Measurements from ENCODE around the gene KCNQ2.
A peak's percentile ranks its signal among the peaks of the same experiment; 100 is the strongest.

Gene KCNQ2

GRCh38 chr20:63432577-63433325 is 39.7 kb downstream of the KCNQ2 start:
- no peak for DNase-seq

GRCh38 chr20:63431944-63432343 is 40.5 kb downstream of the KCNQ2 start:
- DNase-seq = no peak

- DNase-seq = no peak
These were observed 41.6 kb downstream of the KCNQ2 start for GRCh38 chr20:63430891-63431290.

GRCh38 chr20:63429992-63430391 is 42.5 kb downstream of the KCNQ2 start:
- DNase-seq = no peak

- DNase-seq = no peak
These were observed 43.4 kb downstream of the KCNQ2 start for GRCh38 chr20:63428906-63429575.

- no peak for DNase-seq
These were observed 44.6 kb downstream of the KCNQ2 start for GRCh38 chr20:63427724-63428330.

- DNase-seq = no peak
These were observed 45.2 kb downstream of the KCNQ2 start for GRCh38 chr20:63427206-63427605.

- DNase-seq = no peak
These were observed 46.5 kb downstream of the KCNQ2 start for GRCh38 chr20:63425846-63426485.

GRCh38 chr20:63424613-63425012 is 47.8 kb downstream of the KCNQ2 start:
- DNase-seq = no peak

- no peak for DNase-seq
These were observed 48.7 kb downstream of the KCNQ2 start for GRCh38 chr20:63423751-63424150.

- DNase-seq = no peak
These were observed 49.8 kb downstream of the KCNQ2 start for GRCh38 chr20:63422653-63423052.

- no peak for DNase-seq
These were observed 50.5 kb downstream of the KCNQ2 start for GRCh38 chr20:63421913-63422312.

GRCh38 chr20:63421094-63421692 is 51.3 kb downstream of the KCNQ2 start:
- DNase-seq = no peak

GRCh38 chr20:63420359-63421093 is 51.9 kb downstream of the KCNQ2 start:
- DNase-seq = no peak

- DNase-seq = no peak
These were observed 53.2 kb downstream of the KCNQ2 start for GRCh38 chr20:63419299-63419698.

GRCh38 chr20:63418617-63419016 is 53.8 kb downstream of the KCNQ2 start:
- no peak for DNase-seq

- DNase-seq = no peak
These were observed 54.7 kb downstream of the KCNQ2 start for GRCh38 chr20:63417738-63418120.

GRCh38 chr20:63417097-63417737 is 55.2 kb downstream of the KCNQ2 start:
- no peak for DNase-seq

- peak; percentile 11 for DNase-seq
These were observed 55.8 kb downstream of the KCNQ2 start for GRCh38 chr20:63416631-63417030.

- DNase-seq = no peak
These were observed 56.6 kb downstream of the KCNQ2 start for GRCh38 chr20:63415647-63416391.

GRCh38 chr20:63414720-63415430 is 57.6 kb downstream of the KCNQ2 start:
- DNase-seq = no peak
